NOMO-1 (cell line): ENCODE results near the gene SYT10.
A peak's percentile ranks its signal among the peaks of the same experiment; 100 is the strongest.
"Not testable (repeated sequence)": the region's sequence is repeated elsewhere in the genome, so short reads cannot be mapped to it uniquely, and the experiment has no call there.

Experiments
- DNase-seq, 2 experiments: peaks; one replicate each; lab custom pipeline; 2025; ENCODE audit not compliant: unreplicated experiment in 2 of 2; lab: John Stamatoyannopoulos, UW

SYT10 gene

DNA sequence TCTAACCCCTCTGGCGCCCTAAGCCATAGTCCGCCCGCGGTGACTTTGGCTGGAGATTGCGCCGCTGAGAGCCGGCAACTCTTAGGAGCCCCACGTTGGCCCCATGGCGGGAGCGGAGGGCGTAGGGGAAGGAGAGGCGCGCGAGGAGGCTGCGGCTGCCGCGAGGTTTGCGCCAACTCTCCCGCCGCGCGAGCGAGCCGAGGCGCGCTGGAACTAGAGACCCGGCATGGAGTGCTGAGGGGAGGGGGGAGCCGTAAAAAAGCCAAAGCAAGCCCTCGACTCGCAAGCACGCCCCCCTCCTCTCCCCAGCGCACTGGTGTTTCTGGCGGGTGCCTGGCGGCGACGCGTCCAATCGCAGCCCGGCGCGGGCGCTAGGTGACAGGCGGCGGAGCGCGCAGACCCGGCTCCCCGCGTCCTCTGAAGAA lies at the start of gene SYT10:
TSS of gene SYT10 (minus strand) at position 233 of the 425 bp plus-strand sequence. CDS start 297 bp downstream, outside the sequence.
- no peak for DNase-seq

DNA sequence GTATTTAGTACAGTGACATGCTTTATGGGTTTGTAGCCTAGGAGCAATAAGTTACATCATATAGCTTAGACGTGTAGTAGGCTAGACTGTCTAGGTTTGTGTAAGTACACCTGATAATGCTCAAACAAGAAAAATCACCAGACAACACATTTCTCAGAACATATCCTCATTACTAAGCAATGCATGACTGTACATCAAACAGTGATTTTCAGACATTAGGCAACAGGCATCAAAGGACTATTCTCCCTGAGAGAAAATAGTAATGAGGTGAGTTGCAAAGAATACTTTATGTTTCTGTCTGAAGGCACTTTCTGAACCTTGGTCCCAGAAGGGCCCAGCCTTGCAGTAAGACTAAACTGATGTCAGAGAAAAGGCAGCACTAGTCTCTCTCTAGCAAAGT lies 48.4 kb upstream of the SYT10 start:
- DNase-seq: no peak

DNA sequence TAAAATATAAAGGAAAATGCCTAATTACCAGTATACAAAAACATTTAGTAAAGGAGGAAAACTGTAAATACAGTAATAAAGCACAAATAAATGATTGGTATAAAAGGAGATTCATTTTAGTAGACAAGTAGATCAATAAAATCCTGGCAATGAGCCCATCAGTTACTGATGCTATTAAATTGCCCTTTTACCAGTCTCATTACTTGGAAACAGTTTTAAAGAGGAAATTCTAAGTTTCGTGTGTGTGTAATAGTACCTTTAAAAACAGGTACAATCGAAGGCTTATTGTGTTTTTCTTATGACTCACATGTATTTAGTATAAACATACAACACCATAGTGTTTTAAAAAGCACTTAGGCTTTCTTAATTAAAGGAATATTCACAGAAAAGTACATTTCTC lies 46.4 kb upstream of the SYT10 start:
- no peak for DNase-seq

GRCh38 chr12:33484161-33484560 lies 44.5 kb upstream of the SYT10 start:
- DNase-seq: no peak

GRCh38 chr12:33480366-33480765 lies 40.7 kb upstream of the SYT10 start:
- no peak for DNase-seq

DNA sequence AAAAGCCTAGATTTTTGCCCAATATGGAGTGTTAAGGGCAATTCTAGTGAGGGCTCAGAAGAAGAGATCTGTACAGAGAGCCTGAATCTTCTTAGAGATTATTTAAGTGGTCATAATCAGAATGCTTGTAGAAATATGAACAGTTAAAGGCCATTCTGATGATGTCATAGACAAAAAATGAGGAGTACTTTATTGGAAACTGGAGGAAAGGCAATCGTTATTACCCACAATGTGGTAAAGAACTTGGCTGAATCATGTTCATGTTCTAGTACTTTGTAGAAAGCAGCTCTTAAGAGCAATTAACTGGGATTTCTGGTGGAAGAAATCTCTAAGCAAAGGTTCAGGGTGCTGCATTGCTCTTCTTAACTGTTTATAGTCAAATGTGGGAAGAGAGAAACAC lies 36.4 kb upstream of the SYT10 start:
- no peak for DNase-seq

DNA sequence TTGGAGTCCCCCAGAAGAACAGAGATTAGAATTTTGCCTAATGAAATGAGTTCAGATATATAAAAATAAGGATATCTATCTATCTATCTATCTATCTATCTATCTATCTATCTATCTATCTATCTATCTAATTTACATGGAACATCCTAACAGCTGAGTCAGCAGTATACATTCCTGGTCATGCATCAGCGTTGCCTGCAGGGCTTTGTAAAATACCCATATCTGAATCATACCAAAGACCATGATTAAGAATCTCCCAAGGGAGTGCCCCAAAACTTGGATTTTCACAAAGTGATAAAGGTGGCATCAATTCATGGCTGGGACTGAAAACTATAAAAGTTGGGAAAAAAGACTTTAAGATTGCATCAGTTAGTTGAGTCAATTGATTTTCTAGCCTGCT lies 32.7 kb upstream of the SYT10 start:
- DNase-seq: no peak

GRCh38 chr12:33455096-33455495 lies 15.5 kb upstream of the SYT10 start:
- DNase-seq: no peak

- no peak for DNase-seq
Measured at GRCh38 chr12:33450480-33450879, 10.9 kb upstream of the SYT10 start.

- DNase-seq: no peak
Measured at GRCh38 chr12:33440477-33440876, 858 bp upstream of the SYT10 start.

DNA sequence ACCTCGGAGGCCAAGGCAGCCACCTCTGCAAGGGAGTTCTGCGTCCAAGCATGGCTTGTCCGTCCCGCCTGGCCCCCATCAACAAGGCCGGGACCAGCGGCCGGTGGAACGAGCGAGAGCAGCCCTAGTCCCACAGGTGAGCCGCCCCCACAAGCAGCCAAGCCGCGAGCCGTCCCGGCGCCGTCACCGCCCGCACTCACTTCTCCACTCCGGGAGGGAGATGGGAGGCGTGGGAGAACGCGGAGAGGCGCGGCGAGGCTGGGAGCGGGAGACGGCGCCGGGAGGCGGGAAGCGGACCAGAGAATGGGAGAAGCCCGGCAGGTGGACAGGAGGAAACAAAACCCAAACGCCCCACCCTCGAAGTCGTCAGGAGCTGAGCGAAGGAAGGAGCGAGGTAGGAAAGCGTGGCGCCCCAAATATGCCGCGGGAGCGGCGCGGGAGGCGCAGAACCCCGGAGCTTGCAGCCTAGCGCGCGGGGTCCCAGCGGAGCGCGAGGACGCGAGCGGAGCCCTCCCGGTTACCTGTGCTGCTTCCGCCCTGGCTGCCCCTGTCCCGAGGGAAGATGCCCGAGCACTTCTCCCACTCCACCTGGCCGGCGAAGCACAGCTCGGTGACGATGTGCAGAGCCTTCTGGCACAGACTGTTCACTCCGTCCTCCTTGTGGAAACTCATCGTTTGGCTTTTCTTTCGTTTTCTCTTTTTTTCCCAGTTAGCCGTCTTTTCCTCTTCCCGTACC lies 600 bp downstream of the SYT10 start:
- no peak for DNase-seq

DNA sequence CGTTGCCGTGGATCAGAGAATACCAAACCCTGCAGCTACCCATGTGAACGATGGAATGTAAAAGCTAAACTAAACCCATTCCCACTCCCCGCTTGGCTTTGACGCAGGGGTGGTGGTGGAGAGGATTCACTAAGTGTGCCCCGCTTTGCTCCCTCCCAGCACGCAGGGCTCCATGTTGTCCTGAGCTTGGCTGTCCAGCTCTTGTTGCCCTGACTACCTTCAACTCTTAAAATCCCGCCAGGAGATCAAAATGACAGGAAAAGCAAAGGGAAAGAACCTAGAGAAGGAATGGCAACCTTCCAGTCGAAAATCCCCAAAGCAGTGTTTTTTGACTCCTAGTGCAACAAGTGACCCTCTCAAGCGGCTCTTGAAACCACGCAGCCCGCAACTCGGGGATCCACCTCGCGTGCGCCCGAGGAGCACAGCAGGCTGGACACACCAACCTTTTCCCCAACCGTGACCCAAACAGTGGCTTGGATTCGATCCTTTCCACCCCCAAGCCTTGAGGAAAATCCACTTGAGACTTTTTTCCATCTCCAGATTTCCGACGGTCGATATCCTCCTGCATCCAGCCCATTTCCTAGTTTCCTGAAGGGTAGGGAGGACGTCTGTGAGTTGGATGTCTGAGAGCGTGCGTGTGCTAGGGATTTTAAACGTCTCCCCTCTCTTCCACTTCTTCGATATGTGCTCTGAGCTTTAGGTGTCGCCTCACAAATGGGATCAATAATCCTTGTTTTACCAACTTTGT lies 1.4 kb downstream of the SYT10 start:
- DNase-seq: no peak

- DNase-seq: no peak
Measured at GRCh38 chr12:33437598-33437997, 2.0 kb downstream of the SYT10 start.

DNA sequence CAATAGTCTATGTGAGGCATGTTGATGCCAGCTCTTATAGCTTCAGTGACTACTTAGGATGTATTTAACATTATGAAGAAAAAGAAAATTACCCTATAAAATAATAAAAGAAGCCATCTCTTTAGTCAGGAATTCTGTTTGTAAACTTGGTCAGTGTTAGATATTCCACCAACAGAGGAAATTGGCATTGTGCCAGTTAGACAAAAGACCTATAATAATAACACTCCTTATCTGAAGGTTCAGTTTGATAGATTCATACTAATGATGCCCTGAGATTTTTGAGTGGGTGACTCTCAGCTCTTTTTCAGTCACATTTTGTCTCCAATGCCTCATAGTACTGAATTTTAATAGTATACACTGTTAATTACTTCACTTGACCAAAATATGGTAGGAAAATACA lies 6.6 kb downstream of the SYT10 start:
- DNase-seq: no peak

DNA sequence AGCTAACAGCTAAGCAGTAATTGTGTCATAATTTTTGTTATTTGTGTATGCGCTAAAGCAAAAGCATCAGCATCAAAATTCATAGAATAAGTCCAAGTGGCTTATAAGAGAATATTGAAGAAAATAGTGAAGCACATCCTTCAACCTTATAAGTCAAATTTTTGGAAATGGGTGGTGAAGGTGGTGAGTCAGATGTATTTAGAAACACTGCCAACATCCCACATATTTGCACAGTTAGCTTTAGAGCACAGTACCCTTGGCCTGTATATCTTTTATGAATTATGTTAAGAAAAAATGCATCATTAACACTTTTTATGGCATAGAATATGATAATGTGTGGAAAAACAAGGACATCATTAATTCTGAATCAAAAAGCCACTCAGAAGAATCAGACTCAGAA lies 8.0 kb downstream of the SYT10 start:
- no peak for DNase-seq

GRCh38 chr12:33429468-33429867 lies 10.2 kb downstream of the SYT10 start:
- DNase-seq: no peak

DNA sequence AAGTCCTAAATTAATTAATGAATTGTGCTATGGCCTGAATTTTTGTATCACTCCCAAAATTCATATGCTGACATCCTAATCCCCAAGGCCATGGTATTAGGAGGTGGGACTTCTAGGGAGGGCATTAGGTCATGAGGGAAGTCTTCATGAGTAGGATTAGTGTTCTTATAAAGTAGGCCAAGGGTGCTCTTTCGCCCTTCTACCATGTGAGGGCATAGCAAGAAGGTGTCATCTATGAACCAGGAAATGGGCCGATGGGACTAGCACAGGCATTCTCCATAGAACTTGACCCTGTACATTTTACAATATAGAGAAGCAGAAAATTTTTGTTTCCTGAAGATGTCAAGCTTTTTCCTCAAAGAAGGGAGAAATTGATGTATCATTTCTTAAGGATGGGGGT lies 12.5 kb downstream of the SYT10 start:
- DNase-seq: peak in 1 of 2 experiments; percentile 14

- DNase-seq: no peak
Measured at GRCh38 chr12:33423706-33424105, 15.9 kb downstream of the SYT10 start.

DNA sequence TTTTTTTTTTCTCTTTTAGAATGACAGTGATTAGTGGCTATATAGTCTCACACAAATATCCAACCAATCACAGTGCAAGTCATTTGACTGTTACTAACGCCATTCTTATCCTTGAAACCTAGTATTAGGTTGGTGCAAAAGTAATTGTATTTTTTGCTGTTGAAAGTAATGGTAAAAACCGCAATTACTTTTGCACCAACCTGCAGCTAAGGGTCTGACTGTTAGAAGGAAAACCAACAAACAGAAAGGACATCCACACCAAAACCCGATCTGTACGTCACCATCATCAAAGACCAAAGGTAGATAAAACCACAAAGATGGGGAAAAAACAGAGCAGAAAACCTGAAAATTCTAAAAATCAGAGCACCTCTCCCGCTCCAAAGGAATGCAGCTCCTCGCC lies 27.2 kb downstream of the SYT10 start:
- not testable (repeated sequence) for DNase-seq

GRCh38 chr12:33383503-33383902 lies 56.1 kb downstream of the SYT10 start:
- DNase-seq: no peak

GRCh38 chr12:33376153-33376552 lies 63.5 kb downstream of the SYT10 start:
- DNase-seq: no peak

GRCh38 chr12:33370318-33370717 lies 69.3 kb downstream of the SYT10 start:
- DNase-seq: no peak
